Limb (tissue), 2 donors: ENCODE measurements around the gene CDH13.

Experiments
- DNase-seq, 2 donors: peaks; one replicate each; pipeline ENCODE4 v3.0.0-alpha.2; 2016; ENCODE audit errors: extremely low spot score in 2 of 2

The CDH13 gene

GRCh38 chr16:83602761-83603722, 976.3 kb downstream of the CDH13 start:
- DNase-seq, result no peak

- no peak for DNase-seq
Observed at GRCh38 chr16:83603723-83604570, 977.2 kb downstream of the CDH13 start.

- no peak for DNase-seq
Observed at GRCh38 chr16:83606486-83607030, 979.8 kb downstream of the CDH13 start.

- no peak for DNase-seq
Observed at GRCh38 chr16:83609178-83609577, 982.4 kb downstream of the CDH13 start.

GRCh38 chr16:83615141-83615952, 988.6 kb downstream of the CDH13 start:
- no peak for DNase-seq

GRCh38 chr16:83615953-83616350, 989.2 kb downstream of the CDH13 start:
- DNase-seq, result no peak

GRCh38 chr16:83619381-83620150, 992.8 kb downstream of the CDH13 start:
- no peak for DNase-seq

GRCh38 chr16:83622010-83622409, 995.2 kb downstream of the CDH13 start:
- DNase-seq, result no peak

- DNase-seq, result no peak
Observed at GRCh38 chr16:83623091-83623730, 996.4 kb downstream of the CDH13 start.

GRCh38 chr16:83623892-83624291, 997.1 kb downstream of the CDH13 start:
- no peak for DNase-seq

- no peak for DNase-seq
Observed at GRCh38 chr16:83624429-83625120, 997.8 kb downstream of the CDH13 start.

- no peak for DNase-seq
Observed at GRCh38 chr16:83626204-83626603, 999.4 kb downstream of the CDH13 start.

GRCh38 chr16:83626676-83627075, 999.9 kb downstream of the CDH13 start:
- no peak for DNase-seq

GRCh38 chr16:83627996-83628395, 1001.2 kb downstream of the CDH13 start:
- no peak for DNase-seq

- no peak for DNase-seq
Observed at GRCh38 chr16:83629426-83629825, 1002.7 kb downstream of the CDH13 start.

- no peak for DNase-seq
Observed at GRCh38 chr16:83629836-83630235, 1003.1 kb downstream of the CDH13 start.

GRCh38 chr16:83630979-83631378, 1004.2 kb downstream of the CDH13 start:
- DNase-seq, result no peak

GRCh38 chr16:83633286-83633685, 1006.5 kb downstream of the CDH13 start:
- no peak for DNase-seq

GRCh38 chr16:83648347-83648746, 1021.6 kb downstream of the CDH13 start:
- DNase-seq, result no peak
